ENCODE data around the gene SYNGR2. TPM values are rescaled to one million over a fixed set of nuclear protein-coding genes. Genes with fewer than 3 reads are reported as not detected.
A peak's percentile ranks its signal among the peaks of the same experiment; 100 is the strongest.

Gene SYNGR2
- polyA plus RNA-seq, 1 donor (not counting 4 experiments of a cell fraction or from before 2014, with no cell fraction given) = 103 TPM

DNA sequence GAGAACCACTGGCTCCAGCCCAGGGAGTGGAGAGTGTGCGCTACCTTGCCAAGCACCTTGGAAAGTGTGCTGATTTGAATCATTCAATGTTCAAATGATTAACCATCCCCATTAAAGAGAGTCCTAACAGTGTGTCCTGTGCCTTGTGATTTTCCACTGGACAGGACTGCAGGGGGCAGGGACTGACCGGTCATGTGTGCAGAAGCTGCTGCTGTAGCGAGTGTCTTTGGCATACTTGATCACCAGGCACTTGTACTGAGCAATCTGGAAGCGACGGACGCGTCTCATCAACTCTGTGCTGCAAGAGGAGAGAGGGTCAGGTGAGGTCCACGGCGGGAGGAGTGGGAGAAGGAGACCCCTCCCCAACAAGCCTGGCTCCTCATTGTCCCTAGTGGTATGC lies 16.5 kb downstream of the SYNGR2 start:
- Histone ChIP-seq H3K4me3 (ENCODE audit: control insufficient read depth in 2 of 3, extremely low read depth in 1 of 3, insufficient read depth in 2 of 3, low read depth in 1 of 3, low read length in 3 of 3) (no peak overlapping the region), H3K27ac (ENCODE audit: control insufficient read depth, insufficient read depth, low read length) (no peak overlapping the region), H3K79me2 (ENCODE audit: control insufficient read depth, insufficient read depth, low read length) (peaks cover 10% of the 10 kb centered on the region), H3K4me1 (ENCODE audit: control insufficient read depth, extremely low read depth, insufficient read depth, low read length) (peaks cover 8% of the 10 kb centered on the region), H3K4me2 (ENCODE audit: control insufficient read depth, extremely low read depth, insufficient read depth, low read depth, low read length) (no peak overlapping the region), H3K9me3 (ENCODE audit: control insufficient read depth, low read depth, low read length) (no peaks in the 10 kb centered on the region), H3K36me3 (ENCODE audit: control insufficient read depth in 2 of 2, extremely low read depth in 1 of 2, insufficient read depth in 2 of 2, low read length in 2 of 2) (peaks cover 0 to 17% of the 10 kb centered on the region in 2 experiments), H3K27me3 (ENCODE audit: control insufficient read depth, extremely low read depth, insufficient read depth, low read length) (no peaks in the 10 kb centered on the region), H3K9ac (ENCODE audit: control insufficient read depth, extremely low read depth, insufficient read depth, low read length) (no peak overlapping the region), H4K20me1 (ENCODE audit: control insufficient read depth, extremely low read depth, insufficient read depth, low read length) (no peaks in the 10 kb centered on the region), H3K9me1 (ENCODE audit: control insufficient read depth, extremely low read depth, insufficient read depth, low read length) (no peaks in the 10 kb centered on the region), H2AFZ (ENCODE audit: control insufficient read depth, low read length) (no peak overlapping the region)
- DNase-seq (ENCODE audit: low read depth, low spot score) = no peak
- dilution Hi-C loops (cut with MboI; ENCODE audit: extremely low pct_ligation_motif_present, low sequenced_read_pairs) = no loop called here
- FAIRE-seq = no peak
- TF ChIP-seq EZH2 (IDR thresholded peaks at IDR 0.05; ENCODE audit: low read length) (no peak), CTCF (optimal IDR thresholded peaks at IDR 0.05 in 1 of 3, IDR thresholded peaks at IDR 0.05 in 1 of 3, conservative IDR thresholded peaks at IDR 0.05 in 1 of 3; ENCODE audit: extremely low read depth in 1 of 3, insufficient read depth in 2 of 3, low read length in 3 of 3) (no peak)

- DNase-seq (ENCODE audit: low read depth, low spot score) = no peak
- H3K9me1 ChIP-seq (ENCODE audit: control insufficient read depth, extremely low read depth, insufficient read depth, low read length) = no peaks in the 10 kb centered on the region
- TF ChIP-seq CTCF (optimal IDR thresholded peaks at IDR 0.05 in 1 of 3, IDR thresholded peaks at IDR 0.05 in 1 of 3, conservative IDR thresholded peaks at IDR 0.05 in 1 of 3; ENCODE audit: extremely low read depth in 1 of 3, insufficient read depth in 2 of 3, low read length in 3 of 3) (no peak), EZH2 (IDR thresholded peaks at IDR 0.05; ENCODE audit: low read length) (no peak)
- H3K4me3 ChIP-seq (ENCODE audit: control insufficient read depth in 2 of 3, extremely low read depth in 1 of 3, insufficient read depth in 2 of 3, low read depth in 1 of 3, low read length in 3 of 3) = peak overlapping the region; percentile 15 to 77 (median 54)
- peaks cover 5 to 17% of the 10 kb centered on the region in 2 experiments for H3K36me3 ChIP-seq (ENCODE audit: control insufficient read depth in 2 of 2, extremely low read depth in 1 of 2, insufficient read depth in 2 of 2, low read length in 2 of 2)
- H3K27me3 ChIP-seq (ENCODE audit: control insufficient read depth, extremely low read depth, insufficient read depth, low read length) = no peaks in the 10 kb centered on the region
- H3K4me1 ChIP-seq (ENCODE audit: control insufficient read depth, extremely low read depth, insufficient read depth, low read length) = peaks cover 8% of the 10 kb centered on the region
- H2AFZ ChIP-seq (ENCODE audit: control insufficient read depth, low read length) = peak overlapping the region; percentile 11
- H3K4me2 ChIP-seq (ENCODE audit: control insufficient read depth, extremely low read depth, insufficient read depth, low read depth, low read length) = peak overlapping the region; percentile 85
- H3K27ac ChIP-seq (ENCODE audit: control insufficient read depth, insufficient read depth, low read length) = no peak overlapping the region
- H3K9ac ChIP-seq (ENCODE audit: control insufficient read depth, extremely low read depth, insufficient read depth, low read length) = peak overlapping the region; percentile 80
- peaks cover 10% of the 10 kb centered on the region for H3K79me2 ChIP-seq (ENCODE audit: control insufficient read depth, insufficient read depth, low read length)
- H4K20me1 ChIP-seq (ENCODE audit: control insufficient read depth, extremely low read depth, insufficient read depth, low read length) = no peaks in the 10 kb centered on the region
- dilution Hi-C loops (cut with MboI; ENCODE audit: extremely low pct_ligation_motif_present, low sequenced_read_pairs) = no loop called here
- FAIRE-seq = no peak
- H3K9me3 ChIP-seq (ENCODE audit: control insufficient read depth, low read depth, low read length) = no peaks in the 10 kb centered on the region
These were observed 17.8 kb downstream of the SYNGR2 start for GRCh38 chr17:78185981-78186691.
